ENCODE measurements around the gene FAM78A.

Gene FAM78A

GRCh38 chr9:131276094-131276888, at the start of gene FAM78A:
TSS of gene FAM78A (minus strand) at chr9:131276510. CDS start at chr9:131276179, 331 bp downstream.
- no peak for DNase-seq (ENCODE audit: extremely low spot score, insufficient read length, low read depth)
- FAIRE-seq = peak; percentile 5

GRCh38 chr9:131324736-131325679, 48.7 kb upstream of the FAM78A start:
- FAIRE-seq (no peak), DNase-seq (ENCODE audit: extremely low spot score, insufficient read length, low read depth) (no peak)

- DNase-seq (ENCODE audit: extremely low spot score, insufficient read length, low read depth) = no peak
- no peak for FAIRE-seq
Observed at GRCh38 chr9:131323629-131324028, 47.3 kb upstream of the FAM78A start.

- DNase-seq (ENCODE audit: extremely low spot score, insufficient read length, low read depth) (no peak), FAIRE-seq (no peak)
Observed at GRCh38 chr9:131320031-131320685, 43.8 kb upstream of the FAM78A start.

GRCh38 chr9:131319486-131319885, 43.2 kb upstream of the FAM78A start:
- no peak for FAIRE-seq
- DNase-seq (ENCODE audit: extremely low spot score, insufficient read length, low read depth) = no peak

GRCh38 chr9:131318231-131319085, 42.1 kb upstream of the FAM78A start:
- DNase-seq (ENCODE audit: extremely low spot score, insufficient read length, low read depth) (no peak), FAIRE-seq (no peak)

GRCh38 chr9:131312822-131313770, 36.8 kb upstream of the FAM78A start:
- DNase-seq (ENCODE audit: extremely low spot score, insufficient read length, low read depth) (no peak), FAIRE-seq (no peak)

- FAIRE-seq (no peak), DNase-seq (ENCODE audit: extremely low spot score, insufficient read length, low read depth) (no peak)
Observed at GRCh38 chr9:131312246-131312645, 35.9 kb upstream of the FAM78A start.

GRCh38 chr9:131310833-131311554, 34.7 kb upstream of the FAM78A start:
- no peak for FAIRE-seq
- no peak for DNase-seq (ENCODE audit: extremely low spot score, insufficient read length, low read depth)

- FAIRE-seq (no peak), DNase-seq (ENCODE audit: extremely low spot score, insufficient read length, low read depth) (no peak)
Observed at GRCh38 chr9:131309530-131310276, 33.4 kb upstream of the FAM78A start.

- FAIRE-seq = no peak
Observed at GRCh38 chr9:131308906-131309529, 32.7 kb upstream of the FAM78A start.

GRCh38 chr9:131308452-131308851, 32.1 kb upstream of the FAM78A start:
- no peak for DNase-seq (ENCODE audit: extremely low spot score, insufficient read length, low read depth)
- no peak for FAIRE-seq

More at GRCh38 chr9:131308906-131309529, 32.7 kb upstream of the FAM78A start:
- DNase-seq (ENCODE audit: extremely low spot score, insufficient read length, low read depth) = no peak

- no peak for FAIRE-seq
- no peak for DNase-seq (ENCODE audit: extremely low spot score, insufficient read length, low read depth)
Observed at GRCh38 chr9:131307974-131308373, 31.7 kb upstream of the FAM78A start.

- FAIRE-seq (no peak), DNase-seq (ENCODE audit: extremely low spot score, insufficient read length, low read depth) (no peak)
Observed at GRCh38 chr9:131306397-131307004, 30.2 kb upstream of the FAM78A start.

GRCh38 chr9:131304676-131305355, 28.5 kb upstream of the FAM78A start:
- FAIRE-seq (no peak), DNase-seq (ENCODE audit: extremely low spot score, insufficient read length, low read depth) (no peak)
